Stimulated activated CD4-positive, alpha-beta T cell treated with anti-CD3 and anti-CD28 coated beads, Interleukin-15, amount 100 ng/mL, for 24 hours (primary cell): ENCODE measurements around the gene SMIM17.

ENCODE experiments used
- DNase-seq: peaks from one replicate; pipeline ENCODE4 v3.0.0-alpha.2; 2020

The SMIM17 gene

DNA sequence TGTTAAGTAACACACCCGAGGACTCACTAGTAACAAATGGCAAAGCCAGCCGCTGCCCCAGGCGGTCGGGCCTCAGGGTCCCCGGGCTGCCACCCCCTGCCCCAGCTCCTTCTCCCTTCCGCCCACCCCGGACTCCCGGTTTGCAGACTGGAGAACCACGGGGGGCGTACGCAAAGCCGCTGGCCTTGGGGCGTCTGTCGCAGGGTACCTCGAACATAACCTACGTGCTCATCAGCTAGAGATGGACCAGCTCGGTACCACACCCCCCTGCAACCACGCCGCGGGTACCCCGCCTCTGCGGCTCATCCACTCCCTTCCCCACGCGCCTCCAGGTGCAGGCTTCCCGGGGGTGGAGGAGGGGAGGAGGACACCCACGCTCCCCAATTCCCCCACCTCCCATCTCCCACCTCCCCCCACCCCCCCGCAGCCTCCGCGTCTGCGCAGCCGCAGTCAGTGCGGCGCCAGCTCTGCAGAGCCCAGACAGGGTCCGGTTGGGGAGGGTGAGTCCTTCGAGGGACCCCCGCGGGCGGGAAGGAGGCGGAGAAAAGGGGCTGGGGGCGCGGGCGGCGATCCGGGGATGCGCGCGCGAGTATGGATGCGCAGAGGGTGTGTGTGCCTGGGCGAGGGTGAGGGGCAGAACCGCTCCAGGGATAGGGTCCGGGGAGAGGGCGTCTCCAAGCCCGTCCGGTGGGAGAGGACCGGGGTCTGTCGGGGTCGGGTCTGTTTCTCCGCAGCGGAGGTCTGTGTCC lies at the start of gene SMIM17:
Gene SMIM17, plus strand, starts transcription at position 449 of the 749 bp plus-strand sequence. CDS start 2,509 bp downstream, outside the sequence.
- no peak for DNase-seq

DNA sequence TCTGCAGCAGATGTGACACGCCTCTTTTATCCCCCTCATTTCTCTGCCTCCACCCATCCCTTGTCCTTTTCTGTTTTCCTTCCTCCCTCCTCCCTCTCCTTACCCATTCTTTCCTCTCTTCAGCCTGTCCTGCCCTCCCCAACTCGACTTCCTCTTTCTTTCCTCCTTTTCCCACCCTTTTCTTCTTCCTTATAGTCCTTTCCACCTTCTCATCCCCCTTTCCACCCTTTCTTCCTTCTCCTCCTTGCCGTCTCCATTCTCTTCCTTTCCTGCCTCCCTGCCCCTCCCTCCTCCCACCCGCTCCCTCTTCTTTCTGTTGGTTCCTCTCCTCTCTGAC lies 48.5 kb upstream of the SMIM17 start:
- DNase-seq = no peak

DNA sequence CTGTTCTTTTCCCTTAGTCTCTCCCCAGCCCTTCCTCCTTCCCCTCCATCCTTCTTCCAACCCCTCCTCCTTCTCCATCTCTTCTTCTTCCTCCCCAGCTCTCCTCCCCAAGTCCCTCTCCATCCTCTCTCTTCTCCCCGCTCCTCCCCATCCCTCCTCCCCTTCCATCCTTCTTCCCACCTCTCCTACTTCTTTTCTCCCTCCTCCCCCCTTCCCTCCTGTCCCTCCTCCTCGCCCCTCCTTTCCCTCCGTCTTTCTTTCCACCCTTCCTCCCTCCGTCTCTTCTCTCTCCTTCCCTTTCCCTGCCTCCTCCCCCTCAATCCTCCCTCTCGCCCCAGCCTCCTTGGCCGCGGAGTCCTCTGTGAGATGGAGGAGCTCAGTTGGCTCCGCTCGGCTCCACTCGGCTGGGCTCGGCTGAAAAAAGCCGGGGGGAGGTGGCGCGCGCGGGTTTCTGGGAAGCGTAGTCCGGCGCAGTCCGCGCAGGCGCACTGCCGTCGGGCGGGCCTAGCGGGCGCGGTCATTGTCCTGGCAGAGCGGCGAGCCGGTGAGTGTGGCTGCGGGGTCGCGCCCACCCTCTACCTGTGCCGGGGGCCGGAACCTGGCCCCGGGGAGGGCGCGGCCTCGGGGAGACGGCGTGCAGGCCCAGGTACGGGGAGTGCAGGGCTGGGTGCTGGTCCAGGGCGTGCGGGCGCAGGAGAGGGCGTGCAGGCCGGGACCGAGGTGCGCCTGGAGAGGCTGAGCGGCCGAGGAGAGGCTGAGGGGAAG lies 48.0 kb upstream of the SMIM17 start, which contains the start of gene ZNF71:
Gene ZNF71, plus strand, starts transcription at position 520 of the 765 bp plus-strand sequence. CDS start 6,257 bp downstream, outside the sequence.
- DNase-seq = peak; percentile 92

DNA sequence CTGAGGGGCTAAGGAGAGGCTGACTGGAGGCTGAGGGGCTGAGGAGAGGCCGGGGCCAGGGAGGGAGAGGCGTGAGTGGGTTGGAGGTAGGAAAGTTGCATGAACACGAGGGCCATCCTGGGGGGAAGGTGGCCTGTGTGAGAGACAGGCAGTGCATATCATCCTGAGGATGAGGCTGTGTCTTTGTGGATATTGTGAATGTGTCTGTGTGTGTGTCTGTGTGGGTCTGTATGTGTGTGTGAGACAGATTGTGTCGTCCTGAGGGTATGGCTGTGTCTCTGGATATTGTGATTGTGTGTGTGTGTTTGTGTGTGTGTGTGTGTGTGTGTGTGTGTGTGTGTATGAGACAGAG lies 47.4 kb upstream of the SMIM17 start:
- DNase-seq = no peak

DNA sequence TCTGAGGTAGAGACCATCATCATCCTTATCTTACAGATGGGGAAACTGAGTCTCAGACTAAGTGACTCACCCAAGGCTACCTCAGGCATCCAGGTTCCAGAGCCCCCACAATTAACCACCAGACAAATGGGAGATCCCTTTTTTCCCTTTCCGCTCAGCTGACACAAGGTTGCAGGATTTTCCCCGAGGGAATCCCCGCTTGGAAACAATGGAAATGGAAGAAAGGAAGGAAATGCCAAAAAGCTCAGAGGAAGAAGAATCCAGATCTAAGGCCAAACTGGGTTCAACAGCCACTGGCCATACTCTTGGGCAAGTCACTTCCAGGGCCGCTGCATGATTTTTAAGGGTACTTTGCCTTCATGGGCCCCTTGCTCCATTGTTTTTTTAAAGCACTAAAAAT lies 46.3 kb upstream of the SMIM17 start:
- no peak for DNase-seq

DNA sequence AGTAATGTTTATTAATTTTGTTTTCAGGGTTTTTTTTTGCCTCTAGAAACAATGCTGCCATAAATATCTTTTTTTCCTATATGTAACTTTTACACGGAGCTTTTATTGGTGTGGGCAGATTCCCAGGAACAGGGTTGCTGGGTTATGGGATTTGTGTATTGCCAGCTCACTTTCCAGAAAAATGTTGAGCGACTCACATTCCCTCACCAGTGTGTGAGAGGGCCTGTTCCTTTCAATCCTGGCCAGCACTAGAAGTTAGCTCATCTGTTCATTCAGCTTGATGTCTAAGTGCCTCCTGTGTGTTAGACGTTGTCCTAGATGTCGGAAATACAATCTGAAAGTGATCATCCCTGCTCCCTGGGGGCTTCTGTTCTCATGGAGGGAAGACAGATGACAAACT lies 45.3 kb upstream of the SMIM17 start:
- no peak for DNase-seq

DNA sequence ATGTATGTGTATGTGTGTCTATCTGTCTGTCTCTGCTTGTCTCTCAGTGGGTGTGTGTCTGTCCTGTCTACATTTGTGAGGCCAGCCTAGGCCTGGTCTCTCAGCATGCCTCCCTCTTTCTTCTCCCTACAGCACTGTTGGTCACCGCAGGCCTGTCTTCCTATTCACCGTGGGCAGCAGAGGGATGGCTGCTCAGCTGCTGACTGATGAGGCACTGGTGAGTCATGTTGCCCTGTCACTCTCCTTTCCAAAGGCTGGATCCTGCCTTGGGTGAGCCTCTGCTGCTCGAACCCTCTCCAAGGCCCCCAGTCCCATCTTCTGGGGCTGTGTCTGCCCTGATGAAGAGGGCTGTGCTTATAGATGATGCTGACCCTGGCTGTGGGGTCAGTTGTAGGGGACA lies 41.6 kb upstream of the SMIM17 start:
- no peak for DNase-seq

DNA sequence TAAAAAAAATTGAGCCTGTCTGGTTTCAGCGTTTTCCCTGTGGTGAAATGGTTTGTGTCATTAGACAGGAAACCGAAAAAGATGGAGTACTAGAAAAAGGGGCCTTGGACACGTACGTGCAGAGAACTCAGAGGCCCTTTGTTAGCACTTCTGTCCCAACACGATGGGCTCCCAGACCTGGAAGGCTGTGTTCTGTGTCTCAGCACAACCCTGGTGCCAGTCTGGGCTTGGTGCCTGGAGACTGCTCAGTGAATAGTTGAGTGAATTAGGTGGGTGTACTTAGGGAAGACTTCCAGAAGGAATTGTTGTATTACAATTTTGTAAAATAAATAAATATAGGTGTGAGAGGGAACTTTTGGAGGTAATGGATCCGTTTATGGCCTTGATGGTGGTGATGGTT lies 39.1 kb upstream of the SMIM17 start:
- no peak for DNase-seq

DNA sequence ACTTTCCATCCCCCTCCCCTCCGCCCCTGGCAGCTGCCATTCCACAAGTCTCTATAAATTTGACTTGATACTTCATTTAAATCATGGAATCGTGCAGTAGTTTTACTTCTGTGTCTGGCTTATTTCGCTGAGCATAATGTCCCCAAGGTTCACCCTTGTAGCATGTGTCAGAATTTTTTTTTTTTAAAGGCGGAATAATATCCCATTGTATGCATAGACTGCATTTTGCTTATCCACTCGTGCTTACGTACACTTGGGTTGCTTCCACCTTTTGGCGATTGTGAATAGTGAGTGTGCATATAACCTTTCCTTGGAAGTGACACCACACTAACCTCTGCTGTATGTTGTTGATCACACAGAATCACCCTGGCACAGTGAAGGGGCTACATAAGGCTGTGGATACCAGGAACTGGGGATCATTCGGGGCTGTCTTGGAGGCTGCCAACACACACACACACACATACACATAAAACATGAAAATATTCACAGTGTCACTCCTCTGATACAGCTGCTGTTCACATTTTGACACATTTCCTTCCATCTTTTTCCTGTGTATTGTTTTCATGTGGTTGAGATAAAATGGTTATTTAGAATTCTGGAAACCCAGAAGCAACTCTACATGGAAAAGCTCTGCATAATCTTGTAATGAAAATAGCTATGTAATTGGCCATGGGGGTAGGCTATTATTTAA lies 34.5 kb upstream of the SMIM17 start:
- no peak for DNase-seq

DNA sequence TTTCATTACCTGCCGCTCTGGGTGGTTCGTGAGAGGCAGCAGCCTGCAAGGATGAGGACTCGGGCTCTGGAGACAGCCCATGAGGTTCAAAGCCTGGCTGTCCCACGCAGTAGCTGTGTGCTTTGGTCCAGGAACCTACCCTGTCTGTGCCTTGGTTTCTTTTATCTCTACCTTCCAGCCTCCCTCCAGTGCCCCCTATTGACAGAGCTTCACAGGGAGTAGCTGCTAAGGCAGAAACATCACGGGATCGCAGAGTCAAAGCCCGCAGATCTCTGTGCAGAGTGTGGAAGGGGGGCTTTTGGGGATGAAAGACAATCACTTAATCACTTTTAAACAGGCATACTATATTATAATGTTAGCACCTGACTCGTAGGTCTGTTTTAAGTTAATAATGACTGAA lies 31.7 kb upstream of the SMIM17 start:
- no peak for DNase-seq

DNA sequence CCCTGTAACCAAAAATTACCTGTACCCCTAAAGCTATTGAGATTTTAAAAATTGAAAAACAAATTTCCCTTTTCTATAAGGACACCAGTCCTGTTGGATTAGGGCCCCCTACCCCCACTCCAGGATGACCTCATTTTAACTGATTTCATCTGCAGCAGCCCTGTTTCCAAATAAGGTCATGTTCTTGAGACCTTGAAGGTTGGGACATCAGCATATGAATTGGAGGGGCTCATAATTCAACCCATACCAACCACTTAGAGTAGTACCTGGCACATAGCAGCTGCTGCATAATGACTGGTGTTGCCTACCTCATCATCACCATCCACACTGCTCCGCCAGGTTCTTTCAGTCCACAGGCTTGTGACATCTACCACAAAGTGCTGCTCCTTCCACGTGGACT lies 30.2 kb upstream of the SMIM17 start:
- no peak for DNase-seq

DNA sequence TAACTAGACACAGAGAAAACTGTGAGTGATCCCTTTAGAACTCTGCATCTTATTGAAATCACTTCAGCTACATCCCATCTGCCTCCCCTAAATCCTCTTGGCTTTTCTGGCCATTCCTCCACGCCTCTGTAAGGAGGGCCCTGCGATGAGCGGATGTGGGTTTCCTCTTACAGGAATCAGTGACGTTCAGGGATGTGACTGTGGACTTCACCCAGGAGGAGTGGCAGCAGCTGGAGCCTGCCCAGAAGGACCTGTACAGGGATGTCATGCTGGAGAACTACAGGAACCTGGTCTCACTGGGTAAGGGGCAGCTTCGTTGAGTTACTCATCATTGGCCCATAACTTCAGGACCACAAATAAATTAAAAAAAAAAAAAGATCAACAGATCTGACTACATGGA lies 29.3 kb upstream of the SMIM17 start:
- no peak for DNase-seq

DNA sequence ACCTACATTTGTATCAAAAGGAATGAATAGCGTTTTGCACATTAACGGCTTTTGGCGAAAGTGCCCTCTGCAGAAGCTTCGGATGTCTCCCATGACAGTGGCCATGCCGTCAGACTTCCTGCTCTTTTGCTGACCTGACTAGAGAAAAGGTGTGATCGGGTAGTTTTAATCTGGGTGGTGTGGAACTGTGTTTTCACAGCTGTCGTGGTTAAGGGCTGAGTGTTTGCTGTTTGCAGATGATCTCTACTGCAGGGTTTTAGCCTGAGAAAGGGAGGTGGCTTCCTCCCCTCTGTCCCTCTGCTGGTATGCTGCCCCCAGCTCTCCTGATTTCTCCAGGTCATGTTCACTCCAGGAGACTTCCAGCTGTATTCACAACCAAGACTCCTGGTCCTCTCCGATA lies 25.4 kb upstream of the SMIM17 start:
- DNase-seq = no peak

DNA sequence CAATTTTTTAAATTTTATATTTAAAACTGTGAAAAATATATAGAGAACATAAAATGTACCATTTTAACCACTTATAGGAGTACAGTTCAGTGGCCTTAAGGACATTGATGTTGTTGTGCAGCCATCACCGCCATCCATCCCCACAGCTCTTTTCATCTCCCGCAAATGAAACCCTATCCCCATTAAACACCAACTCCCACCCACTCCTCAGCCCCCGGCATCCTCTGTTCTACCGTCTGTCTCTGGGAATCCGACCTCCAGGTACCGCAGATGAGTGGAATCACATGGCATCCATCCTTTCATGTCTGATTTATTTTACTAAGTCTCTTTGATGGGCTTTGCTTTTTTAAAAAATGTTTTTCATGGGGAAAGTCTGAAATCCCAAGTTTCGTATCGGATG lies 23.8 kb upstream of the SMIM17 start:
- DNase-seq = no peak

DNA sequence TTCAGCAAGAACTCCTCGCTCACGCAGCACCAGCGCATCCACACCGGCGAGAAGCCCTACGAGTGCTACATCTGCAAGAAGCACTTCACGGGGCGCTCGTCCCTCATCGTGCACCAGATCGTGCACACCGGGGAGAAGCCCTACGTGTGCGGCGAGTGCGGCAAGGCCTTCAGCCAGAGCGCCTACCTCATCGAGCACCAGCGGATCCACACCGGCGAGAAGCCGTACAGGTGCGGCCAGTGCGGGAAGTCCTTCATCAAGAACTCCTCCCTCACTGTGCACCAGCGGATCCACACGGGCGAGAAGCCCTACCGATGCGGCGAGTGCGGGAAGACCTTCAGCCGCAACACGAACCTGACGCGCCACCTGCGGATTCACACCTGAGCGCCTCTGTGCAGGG lies 20.6 kb upstream of the SMIM17 start:
- no peak for DNase-seq

DNA sequence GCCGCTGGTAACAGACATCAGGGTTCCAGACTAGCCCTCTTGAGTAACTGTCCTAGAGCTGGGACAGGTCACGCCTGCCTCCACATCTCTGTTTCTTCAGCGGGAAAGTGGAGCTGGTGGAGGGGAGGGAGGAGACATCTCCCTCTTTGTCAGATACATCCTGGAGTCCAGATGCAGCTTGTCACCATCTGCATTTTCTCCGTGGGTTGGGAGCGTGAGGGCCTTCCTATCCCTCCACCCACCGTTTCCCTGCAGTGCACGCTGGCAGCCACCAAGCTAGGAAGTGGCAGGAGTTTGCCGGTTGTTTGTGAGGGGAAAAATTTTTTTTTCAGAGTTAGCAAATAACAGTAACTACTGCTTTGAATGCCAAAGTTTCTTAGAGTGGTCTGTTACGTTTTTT lies 20.0 kb upstream of the SMIM17 start:
- DNase-seq = no peak

DNA sequence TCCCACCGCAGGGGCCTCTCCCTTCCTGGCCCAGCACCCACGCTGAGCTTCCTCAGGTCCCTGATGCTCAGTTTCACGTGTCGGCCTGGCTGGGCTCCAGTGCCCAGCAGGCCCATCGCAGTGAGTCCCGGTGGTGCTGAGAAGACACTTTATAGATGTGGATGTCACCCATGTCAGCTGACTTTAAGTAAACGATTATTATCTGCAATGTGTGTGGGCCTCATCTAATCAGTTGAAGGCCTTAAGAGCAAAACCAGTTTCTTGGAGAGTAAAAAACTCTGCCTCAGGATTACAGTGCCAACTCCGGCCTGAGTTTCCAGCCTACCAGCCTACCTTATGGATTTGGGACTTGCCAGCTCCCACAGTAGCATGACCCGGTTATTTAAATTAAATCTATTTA lies 17.3 kb upstream of the SMIM17 start:
- no peak for DNase-seq

DNA sequence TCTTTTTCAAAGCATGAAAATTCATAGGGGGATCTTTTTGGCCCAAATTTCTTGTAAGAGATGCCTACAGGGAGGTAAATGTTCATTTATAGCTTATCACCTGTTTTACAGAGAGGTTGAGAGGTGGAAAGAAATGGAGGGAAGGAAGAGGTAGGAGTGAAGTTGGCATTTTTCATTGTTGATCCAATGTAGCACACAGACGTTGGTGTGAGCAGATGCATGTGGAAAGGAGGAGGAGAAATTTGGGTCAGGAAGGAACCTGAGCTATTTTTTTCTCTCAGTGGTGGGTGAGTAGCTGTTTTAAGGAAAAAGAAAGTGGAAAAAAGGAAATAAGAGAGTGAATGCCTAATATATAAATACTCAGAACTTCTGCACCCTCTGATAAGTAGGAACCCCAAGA lies 9.9 kb upstream of the SMIM17 start:
- DNase-seq = no peak

DNA sequence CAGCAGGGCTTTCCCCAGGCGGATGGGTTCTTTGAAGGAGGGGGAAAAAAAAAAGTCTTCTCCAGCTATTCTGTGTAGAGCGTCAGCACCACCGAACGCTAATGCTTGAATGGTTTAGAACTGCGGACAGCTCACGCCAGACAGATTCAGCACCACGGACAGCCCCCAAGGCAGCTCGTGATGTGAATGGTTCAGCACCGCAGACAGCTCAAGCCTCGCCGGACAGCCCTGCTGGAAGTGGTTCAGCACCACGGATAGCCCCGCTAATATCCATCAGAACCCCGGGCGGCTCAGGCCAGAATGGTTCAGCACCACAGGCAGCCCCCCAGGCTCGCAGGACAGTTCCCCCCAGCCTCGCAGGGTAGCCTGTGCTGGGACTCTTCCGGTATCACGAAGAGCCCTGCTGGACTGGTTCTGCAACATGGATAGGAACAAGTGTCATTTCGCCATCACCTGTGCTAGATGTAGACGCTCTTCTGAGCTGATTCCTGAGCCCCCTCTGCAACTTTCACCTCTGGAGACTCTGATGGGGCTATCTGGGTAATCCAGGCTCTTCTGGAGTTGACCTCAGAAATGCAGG lies 4.9 kb upstream of the SMIM17 start:
- peak; percentile 57 for DNase-seq

DNA sequence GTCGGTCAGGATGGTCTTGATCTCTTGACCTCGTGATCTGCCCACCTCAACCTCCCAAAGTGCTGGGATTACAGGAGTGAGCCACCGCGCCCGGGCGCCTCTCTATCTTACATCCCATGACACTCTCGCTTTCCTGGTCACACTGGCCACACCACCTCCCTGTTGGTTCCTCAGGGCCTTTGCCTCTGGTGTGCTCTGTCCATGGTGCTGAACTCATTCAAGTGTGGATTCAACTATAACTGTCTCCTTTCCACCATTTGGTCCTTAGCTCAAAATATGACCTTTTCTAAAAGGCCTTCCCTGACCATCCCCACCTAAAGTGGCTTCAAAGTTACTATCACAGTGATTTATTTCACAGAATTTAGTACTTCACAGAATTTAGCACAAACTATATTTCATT lies 3.7 kb upstream of the SMIM17 start:
- DNase-seq = no peak

DNA sequence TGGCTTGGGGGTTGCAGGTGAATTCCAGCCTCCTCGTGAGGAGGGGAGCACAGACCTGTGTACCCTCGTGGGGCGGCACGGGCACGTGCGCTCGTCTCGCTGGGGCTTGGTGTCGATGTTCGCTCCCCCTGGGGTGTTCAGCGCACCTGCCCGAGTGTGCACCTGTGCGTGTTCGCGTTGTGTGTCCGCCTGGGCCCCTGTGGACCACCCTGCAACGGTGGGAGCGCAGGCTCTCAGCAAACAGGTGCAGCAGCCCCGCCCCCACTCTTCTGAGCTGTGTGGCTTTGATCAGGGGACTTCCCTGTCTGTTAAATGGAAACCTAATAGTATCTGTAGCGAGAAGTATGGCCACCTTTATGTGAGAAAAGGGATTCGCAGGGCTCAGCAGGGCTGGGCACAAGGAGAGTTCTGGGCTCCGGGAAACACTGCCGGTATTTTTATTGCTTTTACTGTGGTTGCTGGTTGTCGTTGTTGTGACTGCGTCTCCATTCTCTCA lies 549 bp downstream of the SMIM17 start:
- DNase-seq = no peak

DNA sequence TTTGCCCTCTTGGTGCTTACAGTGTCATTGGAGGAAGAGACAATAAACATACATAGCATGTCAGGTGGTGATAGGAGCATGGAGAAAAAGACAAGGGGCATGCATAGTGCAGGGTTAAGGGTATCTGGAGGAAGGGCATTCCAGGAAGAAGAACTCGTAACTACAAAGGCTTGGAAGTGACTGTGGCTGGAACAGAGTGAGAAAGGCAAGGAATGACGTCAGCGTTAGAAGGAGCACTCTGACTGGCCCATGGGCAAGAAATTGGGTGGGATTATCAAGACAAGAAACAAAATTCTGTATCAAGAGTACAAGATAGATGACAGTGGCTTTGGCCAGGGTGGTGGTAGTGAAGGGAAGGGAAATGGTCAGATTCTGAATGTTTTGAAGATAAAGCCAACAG lies 11.2 kb downstream of the SMIM17 start:
- no peak for DNase-seq

DNA sequence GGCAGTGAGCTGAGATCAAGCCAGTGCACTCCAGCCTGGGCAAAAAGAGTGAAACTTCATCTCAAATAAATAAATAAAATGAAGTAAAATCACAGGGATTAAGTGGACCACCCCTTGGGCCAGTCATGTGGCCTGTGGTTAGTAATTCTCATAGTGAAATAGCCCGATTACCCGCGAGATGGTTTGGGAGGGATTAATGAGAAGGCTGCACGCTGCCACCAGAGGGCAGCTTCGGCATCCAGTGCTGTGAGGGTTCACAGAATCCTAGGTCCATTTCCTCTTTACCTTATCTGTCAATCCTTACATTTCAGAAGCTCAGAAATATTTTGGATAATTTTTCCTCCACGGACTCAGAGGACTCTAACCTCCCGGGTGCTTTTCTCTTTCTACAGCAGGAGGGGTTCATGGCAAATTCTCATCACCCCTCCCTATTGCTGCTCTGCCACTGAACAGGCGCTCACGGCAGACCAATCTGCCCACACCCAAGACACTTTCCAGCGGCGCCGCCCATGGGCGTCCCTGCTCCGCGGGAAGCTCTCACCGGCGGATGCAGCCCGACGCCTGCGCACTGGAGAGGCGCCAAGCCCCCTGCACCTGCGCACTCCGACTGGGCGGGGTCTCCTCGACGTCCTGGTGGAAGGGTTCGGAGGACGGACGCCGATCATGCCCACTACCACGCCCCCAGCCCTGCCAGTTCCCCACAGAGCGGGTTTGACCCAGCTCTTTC lies 17.6 kb downstream of the SMIM17 start:
- peak; percentile 31 for DNase-seq
